GM18870 (cell line): ENCODE data around the gene PTRH1.

Experiments used
- ATAC-seq: cut with Tn5 transposase; IDR thresholded peaks from one replicate; pipeline ENCODE4 v1.9.1; 2021; ENCODE audit warnings: moderate library complexity; ENCODE audit not compliant: unreplicated experiment

PTRH1 gene

GRCh38 chr9:127720031-127720864, 4.8 kb upstream of the PTRH1 start:
- no peak for ATAC-seq

GRCh38 chr9:127717766-127718165, 2.3 kb upstream of the PTRH1 start:
- no peak for ATAC-seq

GRCh38 chr9:127716412-127716811, 949 bp upstream of the PTRH1 start:
- no peak for ATAC-seq

GRCh38 chr9:127714951-127715469, 453 bp downstream of the PTRH1 start:
- peak; percentile 12 for ATAC-seq

- no peak for ATAC-seq
These were observed 1.3 kb downstream of the PTRH1 start for GRCh38 chr9:127714020-127714750.

- no peak for ATAC-seq
These were observed 2.6 kb downstream of the PTRH1 start for GRCh38 chr9:127712867-127713266.

GRCh38 chr9:127712371-127712770, 3.1 kb downstream of the PTRH1 start:
- ATAC-seq = no peak

- no peak for ATAC-seq
These were observed 3.6 kb downstream of the PTRH1 start for GRCh38 chr9:127711831-127712274.

- ATAC-seq = no peak
These were observed 4.2 kb downstream of the PTRH1 start for GRCh38 chr9:127711226-127711701.

- ATAC-seq = no peak
These were observed 5.2 kb downstream of the PTRH1 start for GRCh38 chr9:127710204-127710783.

- no peak for ATAC-seq
These were observed 6.4 kb downstream of the PTRH1 start for GRCh38 chr9:127708952-127709587.

GRCh38 chr9:127707766-127708165, 7.7 kb downstream of the PTRH1 start:
- no peak for ATAC-seq

- no peak for ATAC-seq
These were observed 8.6 kb downstream of the PTRH1 start, which contains the start of gene CFAP157 for GRCh38 chr9:127706836-127707241. Gene CFAP157, plus strand, starts transcription at chr9:127706988. Its CDS starts 44 bp downstream, at chr9:127707032.

- ATAC-seq = no peak
These were observed 9.7 kb downstream of the PTRH1 start for GRCh38 chr9:127705577-127706379.

- no peak for ATAC-seq
These were observed 12.0 kb downstream of the PTRH1 start for GRCh38 chr9:127703289-127703946.

- no peak for ATAC-seq
These were observed 14.7 kb downstream of the PTRH1 start for GRCh38 chr9:127700594-127701255.

GRCh38 chr9:127700140-127700539, 15.3 kb downstream of the PTRH1 start:
- no peak for ATAC-seq

GRCh38 chr9:127698985-127699670, 16.3 kb downstream of the PTRH1 start:
- no peak for ATAC-seq
